Activated CD4-positive, alpha-beta T cell treated with anti-CD3 and anti-CD28 coated beads, Interleukin-2, Interleukin-4, amounts not matched to agents 100 ng/mL and 50 ng/mL, durations not matched to agents 16 hours and 8 hours (primary cell): Measurements from ENCODE around the gene STX8.

Source experiments
- DNase-seq: peaks from one replicate; pipeline ENCODE4 v3.0.0-alpha.2; 2020; ENCODE audit warnings: low spot score

STX8 gene

DNA sequence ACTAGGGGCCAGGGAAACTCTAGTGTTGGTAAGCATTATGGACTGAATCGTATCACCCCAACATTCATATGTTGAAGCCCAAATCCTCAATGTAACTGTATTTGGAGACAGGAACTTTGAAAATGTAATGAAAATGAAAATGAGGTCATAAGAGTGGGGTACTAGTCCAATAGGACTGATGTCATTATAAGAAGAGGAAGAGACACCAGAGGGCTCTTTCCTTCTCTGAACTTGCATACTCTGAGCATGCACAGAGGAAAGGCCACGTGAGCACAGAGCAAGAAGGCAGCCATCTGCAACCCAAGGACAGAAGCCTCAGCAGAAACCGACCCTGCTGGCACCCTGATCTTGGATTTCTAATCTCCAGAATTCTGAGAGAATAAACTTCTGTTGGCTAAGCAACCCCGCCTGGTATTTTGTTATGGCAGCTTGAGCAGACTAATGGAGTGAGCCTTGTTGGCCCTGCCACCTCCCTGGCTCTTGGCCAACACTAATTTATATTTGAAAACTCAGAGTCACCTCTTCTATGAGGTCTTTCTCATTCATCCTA lies 280.9 kb downstream of the STX8 start:
- DNase-seq = no peak

DNA sequence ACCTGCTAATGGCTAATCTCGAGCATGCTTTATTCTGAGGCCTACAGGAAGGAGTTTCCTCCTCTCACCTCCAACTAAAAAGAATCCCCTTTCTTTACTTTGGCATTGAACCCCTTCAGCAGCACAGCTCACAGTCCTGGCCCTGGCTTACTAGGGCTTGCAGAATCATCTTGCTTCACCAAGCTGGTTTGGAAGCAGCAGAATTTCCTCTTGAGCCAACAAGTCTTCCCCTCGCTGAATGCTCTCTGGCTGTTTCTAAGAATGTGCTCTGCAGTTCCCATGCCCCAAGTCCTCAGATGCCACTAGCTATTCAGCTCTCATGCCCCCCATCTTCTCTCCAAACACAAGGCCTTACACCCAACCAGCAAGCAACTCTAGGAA lies 283.1 kb downstream of the STX8 start:
- DNase-seq = no peak

DNA sequence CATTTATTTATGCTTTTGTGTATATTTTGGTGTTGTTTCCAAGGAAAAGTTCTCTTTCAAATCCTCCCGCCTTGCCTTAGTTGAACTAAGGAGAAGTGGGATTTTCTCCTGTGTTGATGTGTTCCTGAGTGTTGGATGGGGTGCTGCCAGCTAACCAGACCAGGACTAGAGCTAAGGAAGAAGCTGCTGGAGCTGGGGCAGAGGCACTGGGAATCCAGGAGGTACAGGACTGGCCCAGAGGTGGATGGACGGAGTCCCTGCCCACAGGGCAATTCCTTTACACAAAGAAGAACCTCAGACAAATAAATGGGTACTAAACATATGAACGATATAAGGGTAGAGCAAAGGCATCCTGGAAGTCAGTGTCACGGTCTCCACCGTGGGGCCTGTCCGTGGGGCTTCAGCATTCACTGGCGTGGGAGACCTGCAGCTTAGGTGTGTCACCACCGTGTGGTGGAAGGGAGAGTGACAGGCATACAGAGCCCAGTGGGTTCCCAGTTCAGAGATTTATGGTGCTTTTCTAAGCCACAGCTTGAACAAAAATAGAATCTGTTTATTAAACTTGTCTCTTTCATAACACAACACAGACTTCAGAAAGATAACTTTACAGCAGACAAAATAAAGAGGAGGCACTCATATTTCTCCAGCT lies 283.6 kb downstream of the STX8 start:
- DNase-seq = peak; percentile 28

DNA sequence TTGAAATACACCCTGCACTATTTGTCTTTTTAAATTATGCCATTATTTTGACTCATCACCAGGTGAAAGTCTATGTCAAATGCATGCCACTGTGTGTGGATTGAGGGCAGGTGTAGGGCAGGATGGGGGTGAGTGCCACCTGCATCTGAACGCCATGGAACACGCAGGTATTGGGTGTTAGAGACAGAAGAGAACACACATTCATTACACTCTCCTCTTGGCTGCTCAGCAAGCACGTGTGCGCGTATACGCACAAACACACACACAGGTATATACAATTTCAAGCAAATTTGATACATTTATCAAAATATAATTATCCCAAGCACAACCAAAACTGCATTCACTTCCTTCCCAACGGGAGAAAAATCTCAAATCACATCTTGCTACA lies 285.4 kb downstream of the STX8 start:
- DNase-seq = no peak

DNA sequence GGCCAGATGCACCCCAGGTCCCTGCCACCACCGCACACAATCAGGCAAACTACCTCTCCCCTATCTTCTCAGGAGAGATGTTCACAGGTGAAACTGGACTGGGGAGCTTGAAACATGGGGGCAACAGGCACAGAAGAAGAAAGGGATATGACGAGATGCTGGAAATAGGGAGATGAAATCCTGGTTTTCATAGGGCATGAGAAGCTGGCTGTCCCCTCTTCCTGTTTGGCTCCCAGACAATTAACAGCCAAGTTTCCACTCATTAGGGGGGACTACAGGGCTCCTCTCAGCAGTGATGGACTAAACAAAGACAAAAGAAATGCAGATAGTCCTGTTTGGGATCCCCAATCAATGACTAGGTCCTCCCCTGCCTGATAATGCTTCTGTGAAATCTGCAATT lies 288.3 kb downstream of the STX8 start:
- no peak for DNase-seq

DNA sequence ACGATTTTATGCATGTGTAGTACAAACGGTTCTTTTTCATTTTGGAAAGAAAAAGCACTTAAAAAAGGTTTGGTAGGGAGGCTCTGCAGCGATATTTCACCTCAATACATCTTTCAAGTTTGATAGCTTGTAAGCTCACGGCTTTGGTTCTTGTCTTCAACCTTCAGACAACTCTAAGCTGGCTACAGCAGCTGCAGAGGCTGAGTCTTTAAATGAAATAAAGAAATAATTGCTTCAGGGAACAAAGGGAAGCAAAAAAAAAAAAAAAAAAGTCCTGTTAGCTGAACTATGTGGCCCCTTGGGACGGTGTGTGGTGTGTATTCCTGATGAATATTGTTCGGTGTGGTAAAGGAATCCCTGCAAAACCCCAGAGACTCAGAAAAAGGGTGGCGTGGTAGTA lies 289.2 kb downstream of the STX8 start:
- no peak for DNase-seq

DNA sequence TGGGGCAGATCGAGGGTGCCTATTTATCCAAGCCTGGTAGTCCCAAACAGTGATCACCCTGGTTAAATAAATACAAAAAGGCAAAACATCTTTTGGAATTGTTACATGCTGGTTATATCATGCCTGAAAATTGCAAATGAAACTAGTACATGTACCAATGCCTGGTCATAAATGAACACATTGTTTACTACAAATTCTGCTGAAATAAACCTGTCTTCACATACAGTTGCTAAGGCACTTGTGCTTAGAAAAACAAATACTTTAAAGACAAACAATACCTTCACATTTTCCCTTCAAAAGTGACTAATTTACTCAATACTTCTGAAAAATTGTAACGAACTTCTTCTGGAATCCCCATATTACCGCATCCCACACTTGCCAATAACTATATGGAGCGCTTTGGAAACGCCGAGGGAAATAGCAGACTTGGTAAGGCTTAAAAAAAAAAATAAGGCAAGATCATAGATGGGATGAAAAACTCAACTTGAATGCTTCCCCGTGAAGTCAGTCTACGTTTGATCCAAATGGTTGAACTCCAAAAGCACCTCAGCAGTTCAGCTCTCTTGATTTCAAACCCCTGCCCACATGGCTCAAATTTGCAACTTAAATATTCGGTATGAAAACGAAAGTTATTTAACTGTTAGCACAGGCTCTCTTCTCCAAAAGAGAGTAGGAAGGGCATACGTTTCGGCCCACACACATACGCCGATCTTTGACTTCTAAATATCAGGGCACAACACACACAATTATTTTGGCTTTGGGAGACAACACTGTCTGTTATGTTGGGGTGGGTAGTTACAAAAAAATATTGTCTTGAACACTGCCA lies 289.8 kb downstream of the STX8 start:
- no peak for DNase-seq

DNA sequence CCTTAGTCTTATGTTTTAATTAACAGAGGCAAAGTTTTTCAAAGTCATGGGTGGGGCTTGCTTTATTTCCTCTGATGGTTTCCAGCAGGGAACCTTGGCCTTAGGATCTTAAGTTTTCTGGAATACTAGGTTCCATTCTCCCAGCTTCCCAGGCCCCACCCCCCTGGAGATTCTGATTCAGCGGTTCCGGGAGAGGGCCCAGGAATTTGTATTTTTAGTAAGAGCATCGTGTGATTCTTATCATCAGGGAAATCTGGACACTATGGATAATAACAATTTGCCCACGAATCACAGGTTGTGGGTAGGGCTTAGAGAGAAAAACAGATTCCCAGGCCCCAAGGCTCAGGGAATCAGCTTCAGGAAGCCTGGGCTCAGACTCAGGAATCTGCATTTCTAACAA lies 290.7 kb downstream of the STX8 start:
- DNase-seq = no peak

DNA sequence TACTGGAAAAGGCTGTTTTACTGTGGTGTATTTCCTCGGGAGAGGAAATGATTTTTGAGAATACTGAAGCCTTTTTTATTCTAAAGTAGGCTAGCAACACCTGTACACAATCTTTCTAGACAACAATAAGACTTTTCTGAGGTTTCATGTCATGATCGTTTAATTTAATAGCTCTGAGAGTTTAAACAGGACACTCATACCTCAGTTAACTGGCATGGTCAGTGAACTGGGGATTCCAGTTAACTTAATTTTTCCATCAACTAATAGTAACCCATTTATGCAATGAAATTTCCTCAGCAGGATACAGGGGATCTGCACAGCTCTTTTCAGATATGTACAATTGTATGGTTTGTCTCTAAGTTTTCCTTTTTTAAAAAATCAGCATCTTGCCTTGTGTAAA lies 291.7 kb downstream of the STX8 start:
- no peak for DNase-seq

DNA sequence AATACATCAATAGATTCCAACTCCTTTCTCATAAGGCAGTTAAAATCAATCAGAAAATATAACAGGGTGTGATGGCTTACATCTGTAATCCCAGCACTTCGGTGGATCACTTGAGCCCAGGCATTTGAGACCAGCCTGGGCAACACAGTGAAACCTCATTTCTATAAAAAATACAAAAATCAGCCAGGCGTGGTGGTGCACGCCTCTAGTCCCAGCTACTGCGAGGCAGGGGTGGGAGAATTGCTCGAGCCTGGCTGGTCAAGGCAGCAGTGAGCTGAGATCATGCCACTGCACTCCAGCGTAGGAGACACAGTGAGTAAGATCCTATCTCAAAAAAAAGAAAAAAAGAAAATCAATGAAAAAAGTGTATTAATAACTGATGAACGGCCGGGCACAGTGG lies 295.7 kb downstream of the STX8 start:
- no peak for DNase-seq

DNA sequence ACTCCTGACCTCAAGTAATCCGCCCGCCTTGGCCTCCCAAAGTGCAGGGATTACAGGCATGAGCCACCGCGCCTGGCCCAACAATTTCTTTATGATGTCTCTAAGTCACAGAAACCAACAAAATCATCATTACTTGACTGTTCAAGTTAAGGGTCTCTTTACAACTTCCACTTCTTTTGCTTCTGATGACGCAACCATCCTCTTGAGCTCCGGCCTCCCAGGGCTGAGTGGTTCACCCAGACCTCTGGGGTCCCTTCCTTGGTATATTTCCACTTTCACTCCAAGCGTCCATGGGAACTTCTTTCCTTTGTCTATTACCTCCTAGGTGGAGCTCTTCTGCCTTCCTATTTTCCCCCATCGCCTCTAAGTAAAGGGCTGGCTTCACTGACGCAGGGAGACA lies 300.6 kb downstream of the STX8 start:
- DNase-seq = no peak

DNA sequence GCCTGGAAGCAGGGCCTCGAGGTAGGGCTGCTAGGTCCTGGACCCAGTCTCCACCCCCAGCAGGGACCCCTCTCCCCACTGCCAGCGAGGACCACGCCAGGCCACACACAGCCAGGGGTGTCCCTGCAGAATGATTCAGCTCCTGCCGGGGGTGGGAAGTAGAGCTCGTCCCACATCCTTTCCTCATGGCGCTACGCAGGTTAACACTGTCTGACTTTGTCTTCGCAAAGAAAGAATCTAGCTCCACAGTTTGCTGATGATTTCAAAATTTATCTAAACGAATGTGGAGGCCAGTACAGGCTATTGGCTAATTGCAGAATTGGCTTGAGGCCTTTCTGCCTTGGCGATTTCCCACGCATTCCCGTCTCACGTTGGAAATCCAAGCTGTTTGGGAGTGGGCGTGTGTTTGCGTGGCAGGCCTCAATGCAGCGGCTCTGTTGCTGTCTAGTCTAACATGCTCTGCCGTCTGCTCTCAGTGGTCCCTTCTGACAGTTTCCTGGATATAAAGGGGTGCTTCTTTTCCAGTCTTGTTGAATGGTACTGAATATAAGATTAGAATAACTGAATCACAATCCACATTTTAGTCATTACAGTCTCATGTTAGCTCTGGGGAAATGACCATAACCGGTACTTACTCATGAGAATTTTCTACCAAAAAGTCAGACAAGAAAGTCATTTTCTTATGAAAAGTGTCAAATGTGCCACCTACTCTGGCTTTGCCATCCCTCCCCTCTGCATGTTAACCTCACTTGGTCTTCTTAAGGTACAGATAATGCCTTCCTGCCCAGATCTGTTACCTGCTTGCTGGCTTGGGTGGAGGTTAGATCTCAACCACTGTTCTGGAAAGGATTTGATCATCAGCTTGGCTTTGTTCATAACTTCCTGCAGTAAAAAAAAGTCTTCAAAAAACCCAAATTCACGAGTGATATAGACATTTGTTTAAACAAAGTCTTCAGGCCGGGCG lies 301.9 kb downstream of the STX8 start:
- DNase-seq = peak; percentile 63

DNA sequence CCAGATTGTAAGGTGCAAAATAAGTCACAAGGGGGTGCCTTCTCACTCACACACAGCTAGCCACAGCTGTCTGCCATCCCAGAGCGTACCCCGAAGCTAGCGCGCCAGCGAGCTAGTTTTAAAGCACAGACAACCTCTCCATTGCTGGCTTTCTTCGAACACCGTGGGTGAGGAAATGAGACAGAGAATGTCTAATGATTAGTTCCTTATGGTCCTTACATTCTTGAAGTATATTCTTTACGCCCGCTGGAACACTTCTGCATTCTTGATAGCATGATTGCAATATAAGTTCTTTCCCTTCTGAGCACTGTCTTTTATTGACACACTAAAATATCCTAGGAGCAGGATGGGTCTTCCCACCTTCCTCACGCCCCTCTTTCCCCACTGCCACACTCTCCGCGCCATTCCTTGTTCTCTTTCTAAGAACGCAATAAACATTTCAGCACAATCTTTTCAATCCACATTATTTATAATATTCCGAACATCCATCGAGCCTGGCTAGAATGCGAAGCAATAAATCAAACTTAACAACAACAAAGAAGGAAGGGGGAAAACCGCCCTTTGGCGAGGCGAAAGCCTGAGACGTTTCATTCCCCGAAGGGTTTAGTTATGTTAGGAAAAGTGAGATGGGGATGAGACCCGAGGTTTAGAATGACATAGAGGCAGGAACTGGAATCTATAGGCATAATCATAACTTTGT lies 303.0 kb downstream of the STX8 start:
- DNase-seq = no peak

DNA sequence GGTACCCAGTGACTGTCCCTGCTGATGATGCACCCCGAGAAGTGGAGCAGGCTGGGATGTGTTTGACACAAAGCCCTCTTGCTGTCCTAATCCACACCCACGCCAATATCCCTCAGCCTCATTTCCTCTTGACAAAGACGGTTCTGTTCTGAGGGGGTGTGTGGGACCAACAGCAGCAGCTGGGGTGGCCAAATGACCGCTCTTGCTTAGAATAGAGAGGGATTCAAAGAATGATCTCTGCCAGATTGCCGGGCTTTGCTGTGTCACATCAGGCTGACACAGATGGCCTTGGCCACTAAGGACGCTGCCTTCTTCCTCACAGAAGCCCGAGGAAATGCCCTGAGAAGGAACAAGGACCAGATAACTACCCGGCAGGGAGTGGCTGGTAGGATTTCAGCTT lies 303.6 kb downstream of the STX8 start:
- no peak for DNase-seq

DNA sequence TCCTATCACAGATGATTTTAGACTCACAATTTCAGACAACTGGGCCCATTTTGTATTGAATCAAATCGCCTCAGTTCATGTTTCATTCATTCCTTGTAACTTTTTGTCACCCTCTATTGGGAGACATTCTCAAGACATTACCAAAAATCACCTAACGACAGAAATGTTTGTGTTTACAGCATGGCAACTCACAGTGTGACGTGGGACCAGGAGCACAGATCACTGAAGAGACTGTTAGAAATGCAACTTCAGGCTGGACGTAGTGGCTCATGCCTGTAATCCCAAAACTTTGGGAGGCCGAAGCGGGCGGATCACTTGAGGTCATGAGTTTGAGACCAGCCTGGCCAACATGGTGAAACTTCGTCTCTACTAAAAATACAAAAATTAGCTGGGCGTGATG lies 304.7 kb downstream of the STX8 start:
- DNase-seq = no peak

DNA sequence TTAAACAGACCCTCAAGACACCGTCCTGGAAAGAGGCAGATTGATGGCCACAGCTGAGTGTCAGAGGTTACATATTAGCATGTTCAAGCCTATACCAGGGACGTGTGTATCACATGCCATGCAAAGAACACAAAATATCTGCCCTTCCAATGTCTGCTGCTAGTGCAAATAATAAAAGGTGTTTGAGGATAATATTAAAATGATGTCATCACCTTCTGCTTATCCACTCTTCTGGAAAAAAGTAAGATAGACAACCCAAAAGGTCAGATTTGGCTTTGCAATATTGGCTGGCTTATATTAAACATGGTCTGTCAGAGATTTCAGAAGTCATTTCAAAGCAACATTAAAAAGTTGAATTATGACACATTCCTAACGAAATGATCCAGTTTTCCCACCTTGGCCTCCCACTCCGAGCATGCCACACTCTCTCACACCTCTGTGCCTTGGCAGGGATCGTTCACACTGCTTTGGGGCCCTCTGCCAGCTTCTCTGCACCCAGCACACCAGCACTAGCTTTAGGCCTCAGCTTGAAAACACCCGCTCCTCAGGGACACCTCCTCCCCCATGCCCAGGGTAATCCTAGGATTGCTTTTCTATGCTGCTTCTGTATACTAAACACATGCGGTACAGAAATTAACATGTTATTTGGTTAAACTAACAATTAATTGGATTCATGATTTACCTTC lies 306.1 kb downstream of the STX8 start:
- no peak for DNase-seq

DNA sequence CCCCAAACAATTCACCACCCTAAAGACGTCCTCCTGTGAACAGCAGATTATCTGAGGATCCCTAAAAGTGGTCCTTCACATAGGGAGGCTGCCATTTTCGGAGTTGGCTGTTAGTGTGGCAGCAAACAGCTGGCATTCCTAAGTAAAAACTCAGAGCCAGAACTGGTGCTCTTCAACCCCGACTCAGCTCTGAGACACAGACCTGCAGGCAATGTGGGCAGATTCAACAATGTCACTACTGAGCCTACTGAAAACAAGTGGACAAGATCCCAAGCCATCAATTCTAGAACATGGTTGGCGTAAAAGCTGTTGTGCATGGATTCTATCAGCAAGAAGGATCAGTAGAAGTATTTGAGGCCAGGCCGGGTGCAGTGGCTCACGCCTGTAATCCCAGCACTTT lies 307.1 kb downstream of the STX8 start:
- no peak for DNase-seq

DNA sequence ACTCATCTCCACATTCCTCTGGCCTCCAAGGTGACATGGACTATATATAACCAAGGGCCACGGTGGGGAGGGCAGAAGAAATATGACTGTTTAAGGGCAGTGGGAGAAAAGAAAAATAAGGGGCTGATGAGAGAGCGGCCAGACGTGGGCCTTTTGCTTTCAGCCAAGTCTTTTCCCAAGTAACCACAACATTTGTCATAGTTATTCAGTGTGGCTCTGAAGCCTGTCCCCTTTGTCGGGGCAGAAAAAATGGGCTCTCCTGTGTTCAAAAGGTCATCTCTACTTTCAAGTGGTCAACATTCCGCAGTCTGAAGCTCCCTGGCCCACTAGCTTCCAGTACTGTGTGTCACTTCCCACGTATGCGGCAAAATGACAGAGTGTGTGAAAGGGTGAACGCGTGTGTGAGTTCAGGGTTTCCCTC lies 308.9 kb downstream of the STX8 start:
- DNase-seq = no peak

DNA sequence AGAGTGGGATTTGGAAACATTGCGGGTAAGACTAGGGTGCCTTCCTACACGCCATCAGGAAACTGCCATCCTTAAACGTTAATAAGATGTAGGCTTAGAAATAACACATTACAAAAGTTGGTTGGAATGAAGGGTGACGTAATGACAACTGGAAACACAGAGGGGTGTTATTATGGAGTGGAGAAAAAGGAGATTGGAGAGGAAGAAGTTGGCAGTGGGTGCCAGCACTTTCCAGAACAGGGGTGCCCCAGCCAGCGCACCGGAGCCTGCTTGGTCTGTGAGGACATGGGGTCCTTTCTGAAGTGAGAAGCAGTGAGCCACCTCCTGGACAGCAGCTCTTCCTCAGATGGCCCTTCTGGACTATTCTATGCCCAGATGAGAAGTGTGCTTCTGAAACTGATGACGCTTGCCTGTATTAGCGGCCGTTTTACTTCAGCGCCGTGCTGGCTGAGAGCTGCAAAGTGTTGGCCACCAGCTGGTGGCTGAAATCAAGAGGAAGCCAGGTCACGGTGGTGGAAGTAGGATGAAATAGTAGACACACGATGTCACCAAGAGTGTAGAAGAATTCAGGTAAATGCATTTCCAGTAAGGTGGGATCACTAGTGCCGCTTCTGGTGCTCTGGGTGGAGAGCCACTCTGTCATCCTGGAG lies 309.5 kb downstream of the STX8 start:
- no peak for DNase-seq
